Heart left ventricle (tissue), 13 donors: Measurements from ENCODE around the gene RASGEF1C.

Experiments used
- CTCF ChIP-seq, 12 donors: fragments of 200-600 bp; sonication (generic) in 4 of 12; IDR thresholded peaks; one replicate each; pipeline versions ENCODE4 v1.5.0 to v1.8.0; 2018 to 2022; ENCODE audit warnings: antibody characterized with exemption in 12 of 12, mild to moderate bottlenecking in 5 of 12
- POLR2A ChIP-seq, 2 donors: fragments of 450-650 bp; IDR thresholded peaks; one replicate each; pipeline ENCODE4 v1.6.1; 2017; ENCODE audit warnings: antibody characterized with exemption in 2 of 2, mild to moderate bottlenecking in 2 of 2, moderate library complexity in 2 of 2
- donor health status: ischemic (EF 13 %, LVEDD 7.1; RV severe dilation, severe dysfunction).
- donor health status: DM: no; HTN: yes; CAD: no.
- donor health status: DM: no; HTN: no; CAD: no.
- donor health status: ischemic (EF 25% LVEDD 6.9; RV normal size, moderate dysfunction).
- donor health status: ischemic (EF 25% LVEDD 5.7; RV mildly dilated, moderate dysfunction).
- donor health status: ischemic (EF 35%, LVEDD 5.7; RV mildly dilated, moderate dysfunction).
- donor health status: nonischemic (EF 11% LVEDD 7.7; RV severe dilation, severe dysfunction).
- donor health status: DM: yes; HTN: yes; CAD: no.
- donor health status: PGD.
- donor health status: ischemic (EF 29% LVEDD 5.4; RV normal size, mild dysfunction).
- donor health status: nonischemic (EF 23%, LVEDD 6.1; RV moderate dilation, normal function).

DNA sequence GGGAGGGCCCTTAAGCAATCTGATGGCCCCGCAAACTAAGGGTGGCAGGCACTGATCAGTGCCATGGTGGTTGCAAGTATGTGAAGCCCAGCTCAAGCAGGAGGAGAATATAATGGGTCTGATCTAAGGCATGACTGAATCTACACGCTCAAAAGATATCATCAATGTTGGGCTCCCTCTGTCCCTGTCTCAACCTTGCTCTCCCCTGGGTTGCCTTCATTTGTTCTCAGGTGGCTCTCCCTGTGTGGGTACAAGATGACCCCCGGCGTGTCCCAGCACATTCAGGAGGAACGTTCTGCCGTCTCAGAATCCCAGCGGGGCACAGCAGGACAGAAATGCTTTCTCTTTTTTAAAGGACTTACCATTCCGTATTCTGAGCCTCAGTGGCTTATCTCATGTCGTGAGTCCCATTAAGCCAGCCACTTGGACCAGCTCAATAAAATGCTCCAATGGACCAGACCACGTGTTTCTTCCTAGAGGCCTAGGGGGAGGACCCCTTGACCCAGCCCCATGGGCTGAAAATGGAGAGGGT, 125.4 kb downstream of the RASGEF1C start:
- TF ChIP-seq CTCF (IDR thresholded peaks at IDR 0.05) (no peak), POLR2A (IDR thresholded peaks at IDR 0.05) (no peak)
